ENCODE data around the gene KRT81. TPM values are rescaled to one million over a fixed set of nuclear protein-coding genes. Genes with fewer than 3 reads are reported as not detected.

Gene KRT81
- total and polyA plus RNA-seq, 8 donors, result 0.22 to 0.76 (median 0.52) TPM; not detected in 4

DNA sequence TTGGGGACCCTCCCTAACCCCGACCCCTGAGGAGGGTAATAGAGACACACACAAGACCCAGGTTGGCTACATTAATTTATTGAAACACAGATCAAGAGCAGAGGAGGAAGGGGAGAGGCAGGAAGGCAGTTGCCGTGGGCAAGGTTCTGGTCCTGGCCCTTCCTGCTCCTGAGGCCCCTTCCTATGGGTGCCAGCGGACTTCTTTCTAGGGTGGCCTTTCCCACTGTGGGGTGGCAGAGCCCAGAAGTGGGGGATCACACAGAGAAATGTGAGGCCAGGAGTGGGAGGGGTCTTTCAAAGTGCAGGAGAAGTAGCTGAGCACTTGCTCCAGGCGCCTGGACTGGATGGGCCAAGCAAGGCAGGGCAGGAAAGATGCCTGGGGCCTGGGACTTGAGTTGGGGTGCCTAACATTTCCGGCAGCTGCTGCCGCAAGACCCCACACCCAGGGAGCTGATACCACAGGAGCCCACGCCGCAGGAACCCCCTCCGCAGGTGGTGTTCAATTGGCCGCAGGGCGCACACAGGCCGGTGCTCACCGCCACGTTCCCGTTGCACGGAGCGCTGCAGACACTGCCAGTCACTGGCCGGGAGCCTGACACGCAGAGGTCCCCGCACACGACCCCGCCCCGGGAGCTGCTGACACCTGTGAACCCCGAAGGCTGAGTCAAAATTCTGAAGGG is 5.3 kb downstream of the KRT81 start:
- WGBS, 2 donors, result 83 to 85% methylated on average over 24 of the region's 24 CpGs
- Histone ChIP-seq H3K27ac (no peak overlapping the region), H3K4me3 (no peak overlapping the region), H3K9me3 (no peaks in the 10 kb centered on the region), H3K27me3 (no peaks in the 10 kb centered on the region), H3K36me3 (no peaks in the 10 kb centered on the region), H3K4me1 (peaks cover 0 to 7% (median 0%) of the 10 kb centered on the region in 3 donors)
- TF ChIP-seq, protein P1, sequence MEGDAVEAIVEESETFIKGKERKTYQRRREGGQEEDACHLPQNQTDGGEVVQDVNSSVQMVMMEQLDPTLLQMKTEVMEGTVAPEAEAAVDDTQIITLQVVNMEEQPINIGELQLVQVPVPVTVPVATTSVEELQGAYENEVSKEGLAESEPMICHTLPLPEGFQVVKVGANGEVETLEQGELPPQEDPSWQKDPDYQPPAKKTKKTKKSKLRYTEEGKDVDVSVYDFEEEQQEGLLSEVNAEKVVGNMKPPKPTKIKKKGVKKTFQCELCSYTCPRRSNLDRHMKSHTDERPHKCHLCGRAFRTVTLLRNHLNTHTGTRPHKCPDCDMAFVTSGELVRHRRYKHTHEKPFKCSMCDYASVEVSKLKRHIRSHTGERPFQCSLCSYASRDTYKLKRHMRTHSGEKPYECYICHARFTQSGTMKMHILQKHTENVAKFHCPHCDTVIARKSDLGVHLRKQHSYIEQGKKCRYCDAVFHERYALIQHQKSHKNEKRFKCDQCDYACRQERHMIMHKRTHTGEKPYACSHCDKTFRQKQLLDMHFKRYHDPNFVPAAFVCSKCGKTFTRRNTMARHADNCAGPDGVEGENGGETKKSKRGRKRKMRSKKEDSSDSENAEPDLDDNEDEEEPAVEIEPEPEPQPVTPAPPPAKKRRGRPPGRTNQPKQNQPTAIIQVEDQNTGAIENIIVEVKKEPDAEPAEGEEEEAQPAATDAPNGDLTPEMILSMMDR (IDR thresholded peaks at IDR 0.05), result no peak
- FAIRE-seq (no peak), ATAC-seq (no peak), DNase-seq (peak in 2 of 6 donors; percentile 2 to 7)
- intact Hi-C loops (cut with DNase I), result no loop called here

DNA sequence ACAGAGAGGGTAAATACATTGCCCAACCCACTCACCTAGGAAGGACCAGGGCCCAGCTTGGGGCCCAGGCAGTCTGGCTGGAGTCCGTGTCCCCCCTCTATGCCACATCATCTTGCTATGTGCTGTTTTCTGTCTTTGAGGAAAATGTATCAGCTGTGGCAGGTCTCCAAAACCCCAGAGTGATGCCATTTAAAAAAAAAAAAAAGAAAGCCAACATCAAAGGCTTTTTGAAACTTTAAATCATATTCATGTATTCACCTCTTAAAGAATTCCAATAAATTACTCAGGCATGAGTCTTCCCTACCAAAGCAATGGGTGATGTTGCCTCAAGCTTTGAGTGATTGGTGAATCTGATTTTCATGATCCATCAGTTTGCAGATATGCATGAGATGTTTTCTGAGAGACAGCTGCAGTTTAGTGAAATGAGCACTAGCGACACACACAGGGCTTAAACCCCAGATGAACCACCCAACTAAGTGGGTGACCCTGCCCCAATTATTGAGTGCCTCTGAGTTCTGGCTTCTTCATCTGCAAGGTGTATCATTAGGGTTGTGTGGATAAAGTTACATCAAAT is 6.1 kb downstream of the KRT81 start:
- Histone ChIP-seq H3K4me3 (no peak overlapping the region), H3K9me3 (no peaks in the 10 kb centered on the region), H3K36me3 (no peaks in the 10 kb centered on the region), H3K4me1 (peaks cover 0 to 11% (median 2%) of the 10 kb centered on the region in 3 donors), H3K27me3 (no peaks in the 10 kb centered on the region), H3K27ac (no peak overlapping the region)
- FAIRE-seq (no peak), ATAC-seq (no peak), DNase-seq (peak in 1 of 6 donors; percentile 8)
- TF ChIP-seq, protein P1 (IDR thresholded peaks at IDR 0.05), result no peak
- intact Hi-C loops (cut with DNase I), result no loop called here
- 95% methylated on average over 2 of the region's 2 CpGs for WGBS, 2 donors

DNA sequence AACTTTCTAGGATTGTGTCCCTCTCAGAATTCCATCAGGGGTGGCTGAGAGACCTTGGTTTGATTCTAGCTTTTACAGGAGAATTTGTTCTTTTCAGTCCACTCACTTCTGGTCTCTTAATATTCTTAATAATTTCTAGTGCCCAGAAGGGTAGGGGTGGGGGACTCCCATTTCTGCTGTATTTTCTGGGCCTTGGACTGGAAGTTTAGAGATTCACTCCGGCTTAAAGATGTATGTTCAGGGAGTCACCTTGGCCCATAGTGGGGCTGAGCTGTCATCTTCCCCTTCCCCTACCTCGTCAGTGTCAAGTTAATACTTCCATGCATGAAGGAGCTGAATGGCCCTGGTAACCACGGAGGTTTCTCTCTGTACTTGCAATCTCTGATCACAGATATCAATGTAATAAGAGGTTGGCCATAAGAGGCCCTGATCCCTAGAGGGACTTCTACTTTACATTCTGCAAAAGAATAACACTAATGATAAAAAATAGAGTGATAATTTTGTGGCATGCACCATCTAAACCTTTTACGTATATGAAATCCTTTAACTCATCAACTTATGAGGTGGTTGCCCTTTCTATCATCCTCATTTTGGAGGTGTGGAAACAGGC is 6.7 kb downstream of the KRT81 start:
- no peaks in the 10 kb centered on the region for H3K9me3 ChIP-seq
- peak in 1 of 6 donors; percentile 3 for DNase-seq
- no peaks in the 10 kb centered on the region for H3K27me3 ChIP-seq
- no peaks in the 10 kb centered on the region for H3K36me3 ChIP-seq
- ATAC-seq, result no peak
- H3K4me3 ChIP-seq, result no peak overlapping the region
- H3K27ac ChIP-seq, result no peak overlapping the region
- no peak for FAIRE-seq
- WGBS, 2 donors, result 62 to 79% methylated on average over 4 of the region's 4 CpGs
- TF ChIP-seq, protein P1 (IDR thresholded peaks at IDR 0.05), result no peak
- intact Hi-C loops (cut with DNase I), result no loop called here
- peaks cover 0 to 15% (median 4%) of the 10 kb centered on the region in 3 donors for H3K4me1 ChIP-seq

DNA sequence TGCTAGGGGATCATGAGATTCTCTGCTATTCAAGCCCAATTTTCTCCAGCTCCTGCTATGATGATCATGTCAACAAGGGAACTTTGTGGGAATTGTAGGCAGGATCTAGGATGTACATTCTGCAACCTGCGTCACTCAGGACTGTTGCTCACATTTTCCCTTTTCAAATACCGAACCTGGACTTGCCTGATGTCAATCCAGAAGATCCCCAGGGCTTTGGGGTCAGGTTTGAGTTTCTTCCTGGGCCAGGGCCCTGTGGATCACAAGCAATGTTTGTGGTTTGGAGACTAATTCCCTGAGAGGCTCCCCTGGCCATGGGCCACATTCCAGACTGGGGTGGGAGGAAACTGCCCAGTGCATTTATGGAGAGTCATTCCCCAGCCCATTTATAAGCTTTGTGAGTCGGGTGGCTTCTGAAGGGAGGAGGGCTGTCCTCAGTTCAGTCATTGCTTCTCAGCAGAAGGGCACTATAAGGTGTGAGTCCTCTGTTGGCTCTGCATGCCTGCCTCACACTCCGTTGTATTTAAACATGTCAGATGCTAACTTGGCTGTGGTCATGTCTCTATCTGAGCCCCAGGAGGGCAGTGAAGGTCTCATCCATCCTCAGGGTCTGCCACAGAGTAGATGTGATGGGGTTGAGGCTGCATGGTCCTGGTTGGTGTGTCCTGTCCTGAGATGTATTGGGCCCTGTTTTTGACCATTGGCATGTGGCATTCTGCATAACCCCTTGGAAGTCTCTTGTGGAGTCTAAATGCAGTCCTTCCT is 10.4 kb downstream of the KRT81 start:
- DNase-seq, result peak in 3 of 6 donors; percentile 34 to 62 (median 47)
- Histone ChIP-seq H3K4me1 (peaks cover 0 to 20% (median 4%) of the 10 kb centered on the region in 3 donors), H3K27me3 (no peaks in the 10 kb centered on the region), H3K4me3 (no peak overlapping the region), H3K27ac (peak overlapping the region; percentile 4 to 77 (median 65)), H3K36me3 (no peaks in the 10 kb centered on the region), H3K9me3 (no peaks in the 10 kb centered on the region)
- 59 to 63% methylated on average over 4 of the region's 4 CpGs for WGBS, 2 donors
- TF ChIP-seq, protein P1 (IDR thresholded peaks at IDR 0.05), result no peak
- no peak for FAIRE-seq
- ATAC-seq, result peak; percentile 20 to 40 (median 31)
- intact Hi-C loops (cut with DNase I), result no loop called here
